ENCODE measurements around the gene SRD5A2.

Gene SRD5A2

DNA sequence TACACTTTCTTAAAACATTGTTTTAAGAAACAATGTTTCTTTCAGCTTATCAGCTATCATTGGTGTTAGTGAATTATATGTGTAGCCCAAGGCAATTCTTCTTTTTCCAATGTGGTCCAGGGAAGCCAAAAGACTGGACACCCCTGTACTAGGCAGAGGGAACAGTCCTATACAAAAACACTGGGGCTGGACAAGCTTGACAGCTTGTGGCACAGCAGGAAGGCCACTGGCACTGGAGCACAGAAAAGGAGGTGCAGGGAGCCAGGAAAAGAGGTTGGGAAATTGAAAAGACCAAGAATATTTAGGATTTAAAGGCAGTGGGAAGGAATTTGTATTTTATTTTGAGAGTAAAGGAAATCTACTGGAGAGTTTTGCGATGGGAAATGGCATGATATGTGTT is 47.7 kb downstream of the SRD5A2 start:
- H3K9me3 ChIP-seq (ENCODE audit: control insufficient read depth, low read length), result no peaks in the 10 kb centered on the region
- H3K4me1 ChIP-seq (ENCODE audit: control insufficient read depth, insufficient read depth, low read length, poor library complexity, severe bottlenecking), result no peaks in the 10 kb centered on the region
- H3K4me3 ChIP-seq (ENCODE audit: extremely low read depth, insufficient read depth, low read length, poor library complexity, severe bottlenecking), result no peak overlapping the region
- 71 to 100% methylated on average over 1 of the region's 1 CpG for WGBS, 2 experiments (ENCODE audit: insufficient coverage in 2 of 2)
- H3K36me3 ChIP-seq (ENCODE audit: control insufficient read depth, insufficient read depth, low read length), result no peaks in the 10 kb centered on the region
- H3K27ac ChIP-seq (ENCODE audit: low read depth, low read length, severe bottlenecking), result no peak overlapping the region

DNA sequence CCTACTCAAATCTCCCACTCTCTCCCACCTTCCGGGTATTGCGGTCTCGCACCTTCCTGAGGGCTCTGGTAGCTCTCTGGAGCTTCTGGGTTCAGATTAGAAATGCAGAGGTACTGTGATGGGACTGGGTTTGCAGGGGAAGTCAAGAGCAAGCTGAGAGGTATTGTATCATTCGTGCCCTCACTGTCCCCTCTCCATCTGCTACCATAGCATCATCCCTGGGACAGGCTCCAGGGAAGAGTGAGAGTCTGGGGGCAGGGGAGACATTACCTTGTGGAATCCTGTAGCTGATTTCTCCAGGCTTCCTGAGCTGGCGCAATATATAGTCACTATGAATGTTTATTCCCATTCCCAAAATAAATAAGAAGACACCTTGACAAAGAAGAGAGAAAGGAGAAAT is 49.6 kb downstream of the SRD5A2 start:
- Histone ChIP-seq H3K36me3 (ENCODE audit: control insufficient read depth, insufficient read depth, low read length) (no peaks in the 10 kb centered on the region), H3K4me1 (ENCODE audit: control insufficient read depth, insufficient read depth, low read length, poor library complexity, severe bottlenecking) (no peaks in the 10 kb centered on the region), H3K9me3 (ENCODE audit: control insufficient read depth, low read length) (no peaks in the 10 kb centered on the region), H3K27ac (ENCODE audit: low read depth, low read length, severe bottlenecking) (no peak overlapping the region), H3K4me3 (ENCODE audit: extremely low read depth, insufficient read depth, low read length, poor library complexity, severe bottlenecking) (no peak overlapping the region)
- WGBS, 2 experiments (ENCODE audit: insufficient coverage in 2 of 2), result no CpG with 5 or more reads among the region's 5 CpGs

DNA sequence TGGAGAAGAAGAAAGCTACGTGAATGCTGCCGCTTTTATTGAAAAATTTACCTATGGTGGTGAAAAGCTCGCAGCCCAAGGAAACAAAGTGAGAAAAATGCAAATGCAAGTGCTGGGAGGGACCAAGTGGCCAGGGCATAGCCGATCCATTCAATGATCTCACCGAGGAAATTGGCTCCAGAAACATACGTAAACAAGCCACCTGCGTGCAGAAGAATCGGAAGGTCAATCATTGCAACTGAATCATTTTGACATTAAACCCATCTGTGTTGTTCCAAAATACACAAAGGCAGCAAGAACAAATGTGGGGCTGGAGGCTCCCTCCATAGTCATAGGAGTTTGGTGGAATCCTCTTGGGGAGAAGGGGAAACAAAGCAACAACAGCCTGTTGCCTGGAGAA is 51.5 kb downstream of the SRD5A2 start:
- H3K4me3 ChIP-seq (ENCODE audit: extremely low read depth, insufficient read depth, low read length, poor library complexity, severe bottlenecking), result no peak overlapping the region
- whole genome bisulfite sequencing, 2 experiments (ENCODE audit: insufficient coverage in 2 of 2), result 90 to 91% methylated on average over 7 to 8 of the region's 8 CpGs
- no peak overlapping the region for H3K27ac ChIP-seq (ENCODE audit: low read depth, low read length, severe bottlenecking)
- no peaks in the 10 kb centered on the region for H3K4me1 ChIP-seq (ENCODE audit: control insufficient read depth, insufficient read depth, low read length, poor library complexity, severe bottlenecking)
- H3K9me3 ChIP-seq (ENCODE audit: control insufficient read depth, low read length), result no peaks in the 10 kb centered on the region
- H3K36me3 ChIP-seq (ENCODE audit: control insufficient read depth, insufficient read depth, low read length), result no peaks in the 10 kb centered on the region

DNA sequence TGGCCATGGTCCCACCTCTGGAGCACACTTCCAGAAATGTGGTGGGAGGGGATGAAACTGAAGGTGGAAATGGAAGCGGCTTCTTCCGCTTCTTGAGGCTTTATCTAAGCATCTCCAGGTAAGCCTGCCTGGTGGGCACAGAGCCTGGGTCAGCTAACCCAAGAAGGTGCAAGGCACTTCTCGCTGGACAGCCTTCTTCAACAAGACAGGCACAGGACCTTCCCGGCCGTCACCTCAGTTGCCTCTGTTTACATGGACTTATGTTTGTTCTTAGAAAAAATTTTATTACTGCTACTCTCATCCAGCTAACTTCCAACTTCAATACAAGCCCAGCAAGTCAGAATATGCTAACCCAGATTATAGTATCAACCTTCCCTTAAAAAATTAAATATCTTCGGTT is 51.9 kb downstream of the SRD5A2 start:
- Histone ChIP-seq H3K4me3 (ENCODE audit: extremely low read depth, insufficient read depth, low read length, poor library complexity, severe bottlenecking) (no peak overlapping the region), H3K4me1 (ENCODE audit: control insufficient read depth, insufficient read depth, low read length, poor library complexity, severe bottlenecking) (no peaks in the 10 kb centered on the region), H3K36me3 (ENCODE audit: control insufficient read depth, insufficient read depth, low read length) (no peaks in the 10 kb centered on the region), H3K9me3 (ENCODE audit: control insufficient read depth, low read length) (no peaks in the 10 kb centered on the region), H3K27ac (ENCODE audit: low read depth, low read length, severe bottlenecking) (no peak overlapping the region)
- whole genome bisulfite sequencing, 2 experiments (ENCODE audit: insufficient coverage in 2 of 2), result 83% methylated on average over 3 of the region's 6 CpGs; no CpG with 5 or more reads in 1 of the 2 experiments

DNA sequence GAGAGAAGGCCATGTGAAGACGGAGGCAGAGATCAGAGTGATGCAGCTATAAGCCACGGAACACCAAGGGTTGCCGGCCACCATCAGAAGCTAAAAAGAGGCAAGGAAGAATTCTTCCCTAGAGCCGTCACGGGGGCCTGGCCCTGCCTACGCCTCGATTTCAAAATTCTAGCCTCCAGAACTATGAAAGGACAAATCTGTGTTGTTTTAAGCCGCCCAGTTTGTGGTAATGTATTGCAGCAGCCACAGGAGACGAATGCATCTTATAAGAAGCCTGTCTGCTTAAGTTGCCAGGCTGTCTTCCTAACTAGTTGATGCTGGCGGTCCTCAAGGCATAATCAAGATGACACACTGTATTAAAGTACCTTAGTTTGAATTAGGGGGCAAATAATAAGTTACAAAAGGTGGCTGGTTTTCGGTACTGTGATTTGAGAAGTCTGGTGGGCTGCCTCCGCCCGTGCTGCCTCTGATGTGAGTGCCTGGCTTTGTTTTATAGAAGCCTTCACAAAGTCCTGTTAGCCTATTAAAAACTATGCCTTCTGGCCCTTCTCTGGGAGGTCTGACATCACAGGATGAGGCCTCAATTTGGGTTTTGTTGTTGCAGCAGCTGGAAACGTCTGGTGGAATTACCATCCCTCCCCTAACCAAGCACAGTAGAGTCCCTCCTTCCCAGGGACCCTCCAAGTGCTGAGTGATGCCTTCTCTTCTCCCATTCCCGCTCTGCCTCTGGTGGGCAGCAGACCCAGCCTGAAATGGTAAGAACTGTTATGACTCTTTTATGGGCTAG is 53.6 kb downstream of the SRD5A2 start:
- Histone ChIP-seq H3K9me3 (ENCODE audit: control insufficient read depth, low read length) (no peaks in the 10 kb centered on the region), H3K4me3 (ENCODE audit: extremely low read depth, insufficient read depth, low read length, poor library complexity, severe bottlenecking) (no peak overlapping the region), H3K36me3 (ENCODE audit: control insufficient read depth, insufficient read depth, low read length) (no peaks in the 10 kb centered on the region), H3K27ac (ENCODE audit: low read depth, low read length, severe bottlenecking) (no peak overlapping the region), H3K4me1 (ENCODE audit: control insufficient read depth, insufficient read depth, low read length, poor library complexity, severe bottlenecking) (no peaks in the 10 kb centered on the region)
- WGBS, 2 experiments (ENCODE audit: insufficient coverage in 2 of 2), result 84 to 86% methylated on average over 13 to 14 of the region's 15 CpGs

DNA sequence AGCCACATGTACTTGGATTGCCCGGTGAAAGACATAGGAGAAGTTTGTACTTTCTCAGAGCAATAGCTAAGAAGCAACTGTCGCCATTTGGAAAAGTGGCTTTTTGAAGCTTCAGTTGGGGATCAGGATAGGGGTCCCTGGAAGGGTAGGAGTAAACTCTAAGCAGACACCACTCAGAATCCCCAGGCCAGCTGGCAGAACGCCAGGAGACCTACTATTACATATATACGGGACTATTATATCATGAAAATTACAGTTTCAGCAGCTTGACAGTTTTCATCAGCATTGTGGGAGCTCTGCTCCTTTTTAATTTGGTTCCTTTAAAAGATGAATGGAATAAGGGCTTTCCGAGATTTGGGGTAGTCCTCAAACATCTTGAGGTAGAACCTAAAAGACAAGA is 54.9 kb downstream of the SRD5A2 start:
- 90 to 100% methylated on average over 1 to 3 of the region's 5 CpGs for WGBS, 2 experiments (ENCODE audit: insufficient coverage in 2 of 2)
- H3K9me3 ChIP-seq (ENCODE audit: control insufficient read depth, low read length), result no peaks in the 10 kb centered on the region
- H3K36me3 ChIP-seq (ENCODE audit: control insufficient read depth, insufficient read depth, low read length), result no peaks in the 10 kb centered on the region
- H3K4me3 ChIP-seq (ENCODE audit: extremely low read depth, insufficient read depth, low read length, poor library complexity, severe bottlenecking), result no peak overlapping the region
- no peak overlapping the region for H3K27ac ChIP-seq (ENCODE audit: low read depth, low read length, severe bottlenecking)
- no peaks in the 10 kb centered on the region for H3K4me1 ChIP-seq (ENCODE audit: control insufficient read depth, insufficient read depth, low read length, poor library complexity, severe bottlenecking)

DNA sequence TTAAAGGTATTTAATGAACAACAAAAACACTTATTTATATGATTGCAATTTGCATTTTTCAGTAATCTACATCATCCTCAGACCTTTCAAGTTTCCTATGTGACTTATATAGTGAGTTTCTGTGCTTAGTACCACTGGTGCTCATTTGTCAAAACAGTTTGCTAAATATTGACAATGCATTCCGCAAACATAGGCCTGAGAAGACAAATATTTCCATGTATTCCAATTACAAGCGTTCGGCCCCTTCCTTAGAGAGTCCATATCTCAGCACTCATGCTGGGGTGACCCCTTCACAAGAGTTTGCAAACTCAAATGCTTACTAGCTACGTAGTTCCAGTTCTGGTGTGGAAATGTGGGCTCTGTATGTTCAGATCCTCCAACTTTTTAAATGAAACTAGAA is 56.1 kb downstream of the SRD5A2 start:
- Histone ChIP-seq H3K4me1 (ENCODE audit: control insufficient read depth, insufficient read depth, low read length, poor library complexity, severe bottlenecking) (no peaks in the 10 kb centered on the region), H3K4me3 (ENCODE audit: extremely low read depth, insufficient read depth, low read length, poor library complexity, severe bottlenecking) (no peak overlapping the region), H3K27ac (ENCODE audit: low read depth, low read length, severe bottlenecking) (no peak overlapping the region), H3K36me3 (ENCODE audit: control insufficient read depth, insufficient read depth, low read length) (no peaks in the 10 kb centered on the region), H3K9me3 (ENCODE audit: control insufficient read depth, low read length) (no peaks in the 10 kb centered on the region)
- 78 to 84% methylated on average over 1 to 2 of the region's 4 CpGs for WGBS, 2 experiments (ENCODE audit: insufficient coverage in 2 of 2)

DNA sequence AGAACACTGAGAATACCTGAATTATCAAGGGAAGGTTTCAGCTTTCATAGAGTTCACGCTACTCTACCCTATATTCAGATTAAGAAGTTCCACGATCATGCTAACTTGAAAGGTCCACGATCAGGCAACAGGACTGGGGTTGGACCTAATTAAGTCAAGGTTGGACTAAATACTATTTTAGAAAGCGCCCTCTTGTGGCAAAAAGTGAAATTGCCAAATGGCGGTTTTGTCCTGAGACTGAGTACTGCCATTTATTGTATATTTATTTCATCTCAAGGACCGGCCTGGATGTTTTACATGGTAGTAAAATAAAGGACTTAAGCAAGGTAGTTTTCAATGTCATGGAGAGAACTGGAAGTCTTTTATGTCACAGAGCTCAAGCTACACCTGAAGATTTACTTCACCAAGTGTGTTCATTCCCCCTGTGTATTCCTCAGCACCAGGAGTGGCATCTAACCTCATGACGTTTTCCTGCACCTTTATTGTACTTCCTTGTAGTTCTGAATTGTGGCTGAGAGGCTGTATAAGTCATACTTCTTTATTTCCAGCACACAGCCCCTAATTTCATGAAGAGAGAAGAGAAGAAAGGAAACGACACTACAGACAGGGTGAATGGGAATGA is 56.8 kb downstream of the SRD5A2 start:
- H3K9me3 ChIP-seq (ENCODE audit: control insufficient read depth, low read length), result no peaks in the 10 kb centered on the region
- no peak overlapping the region for H3K4me3 ChIP-seq (ENCODE audit: extremely low read depth, insufficient read depth, low read length, poor library complexity, severe bottlenecking)
- WGBS, 2 experiments (ENCODE audit: insufficient coverage in 2 of 2), result 40% methylated on average over 1 of the region's 8 CpGs; no CpG with 5 or more reads in 1 of the 2 experiments
- H3K27ac ChIP-seq (ENCODE audit: low read depth, low read length, severe bottlenecking), result no peak overlapping the region
- no peaks in the 10 kb centered on the region for H3K4me1 ChIP-seq (ENCODE audit: control insufficient read depth, insufficient read depth, low read length, poor library complexity, severe bottlenecking)
- no peaks in the 10 kb centered on the region for H3K36me3 ChIP-seq (ENCODE audit: control insufficient read depth, insufficient read depth, low read length)

DNA sequence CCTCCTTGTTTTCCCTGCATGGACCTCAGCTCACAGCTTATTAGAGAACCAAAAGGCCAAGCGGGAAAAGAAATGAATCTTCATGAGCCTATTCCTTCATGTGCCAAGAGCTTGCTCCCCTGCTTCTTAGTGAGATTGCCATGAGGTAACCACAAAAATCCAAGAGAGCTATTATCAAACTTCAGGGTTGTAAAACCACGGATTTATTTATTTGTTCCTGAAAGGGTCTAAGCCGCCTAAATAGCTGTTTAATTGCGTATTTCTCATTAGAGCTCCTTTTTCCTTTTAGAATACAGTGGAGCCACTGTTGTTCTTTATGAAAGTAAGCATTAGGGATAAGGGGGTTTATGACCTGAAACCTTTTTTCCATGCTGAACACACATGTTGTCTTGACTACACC is 58.0 kb downstream of the SRD5A2 start:
- H3K4me3 ChIP-seq (ENCODE audit: extremely low read depth, insufficient read depth, low read length, poor library complexity, severe bottlenecking), result no peak overlapping the region
- no peaks in the 10 kb centered on the region for H3K36me3 ChIP-seq (ENCODE audit: control insufficient read depth, insufficient read depth, low read length)
- H3K27ac ChIP-seq (ENCODE audit: low read depth, low read length, severe bottlenecking), result no peak overlapping the region
- 83 to 89% methylated on average over 3 to 4 of the region's 4 CpGs for WGBS, 2 experiments (ENCODE audit: insufficient coverage in 2 of 2)
- H3K9me3 ChIP-seq (ENCODE audit: control insufficient read depth, low read length), result no peaks in the 10 kb centered on the region
- H3K4me1 ChIP-seq (ENCODE audit: control insufficient read depth, insufficient read depth, low read length, poor library complexity, severe bottlenecking), result no peaks in the 10 kb centered on the region

DNA sequence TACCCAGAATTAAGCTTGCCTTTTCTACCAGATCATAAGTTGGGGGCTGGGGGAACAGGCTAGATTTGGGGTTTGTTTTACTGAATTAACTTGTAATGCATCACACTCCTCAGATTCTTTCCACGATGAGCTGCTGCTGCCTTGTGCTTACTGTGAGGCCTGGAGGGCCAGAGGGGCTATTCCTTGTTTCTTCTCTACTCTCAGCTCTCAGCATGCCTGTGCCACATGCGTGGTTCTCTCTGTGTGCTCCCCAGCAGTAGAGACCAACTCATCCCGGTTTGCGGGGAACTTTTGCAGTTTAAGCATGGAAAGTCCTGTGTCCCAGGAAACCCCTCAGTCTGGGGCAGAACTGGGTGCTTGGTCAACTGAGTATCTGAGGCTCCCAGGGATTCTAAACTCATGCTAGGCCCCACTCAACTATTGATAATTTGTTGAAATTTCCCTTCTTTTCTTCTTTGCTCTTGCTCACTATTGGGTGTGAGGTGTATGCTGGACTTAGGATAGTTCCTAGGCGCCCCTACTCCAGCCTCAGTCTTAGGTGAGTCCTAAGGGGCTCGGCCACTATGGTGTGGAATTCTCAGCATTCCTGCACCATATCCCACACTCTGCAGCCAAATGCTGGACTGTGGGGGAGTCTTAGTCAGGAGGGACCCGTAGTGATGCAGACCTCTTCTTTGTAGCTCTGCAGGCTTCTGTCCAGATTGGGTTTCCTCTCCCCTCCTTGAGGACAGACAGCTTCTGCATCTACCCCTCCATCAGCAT is 63.1 kb downstream of the SRD5A2 start:
- WGBS, 2 experiments (ENCODE audit: insufficient coverage in 2 of 2), result 90 to 93% methylated on average over 3 of the region's 7 CpGs

More for the DNA sequence above, 63.1 kb downstream of the SRD5A2 start:
- Histone ChIP-seq H3K4me1 (ENCODE audit: control insufficient read depth, insufficient read depth, low read length, poor library complexity, severe bottlenecking) (no peaks in the 10 kb centered on the region), H3K36me3 (ENCODE audit: control insufficient read depth, insufficient read depth, low read length) (no peaks in the 10 kb centered on the region), H3K4me3 (ENCODE audit: extremely low read depth, insufficient read depth, low read length, poor library complexity, severe bottlenecking) (no peak overlapping the region), H3K27ac (ENCODE audit: low read depth, low read length, severe bottlenecking) (no peak overlapping the region), H3K9me3 (ENCODE audit: control insufficient read depth, low read length) (no peaks in the 10 kb centered on the region)

All from mesodermal cell (in vitro differentiated cells).